GM19238 (cell line): ENCODE measurements around the gene OSGEP.

Experiments
- DNase-seq: peaks from one replicate; pipeline ENCODE4 v3.0.0; 2011; ENCODE audit warnings: low spot score; ENCODE audit not compliant: insufficient read length

Gene OSGEP

DNA sequence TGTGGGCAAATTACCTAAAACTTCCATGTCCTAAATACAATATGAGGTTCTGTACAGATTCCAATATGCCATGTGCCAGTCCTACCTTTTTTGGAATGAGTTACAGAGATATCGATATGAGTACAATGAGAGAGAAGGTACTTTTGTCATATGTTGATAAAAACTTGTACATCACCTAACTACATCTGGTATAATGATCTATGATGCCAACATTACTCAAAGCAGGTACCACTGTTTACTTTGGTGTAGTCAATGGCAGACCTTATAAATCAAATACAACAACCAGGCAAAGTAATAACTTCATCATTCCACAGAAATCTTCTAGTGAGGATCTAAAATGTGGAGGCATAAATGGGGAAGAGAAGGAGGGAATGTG lies 54.0 kb downstream of the OSGEP start:
- no peak for DNase-seq

- no peak for DNase-seq
Observed at GRCh38 chr14:20397511-20397910, 57.1 kb downstream of the OSGEP start.
